HG02973 (cell line): ENCODE results near the gene DCTN3.

Experiments
- ATAC-seq: cut with Tn5 transposase; IDR thresholded peaks from one replicate; pipeline ENCODE4 v1.9.1; 2021; ENCODE audit warnings: moderate library complexity; ENCODE audit not compliant: unreplicated experiment

DCTN3 gene

GRCh38 chr9:34624475-34625185 lies 4.3 kb upstream of the DCTN3 start:
- no peak for ATAC-seq

- no peak for ATAC-seq
Observed at GRCh38 chr9:34623374-34624235, 3.3 kb upstream of the DCTN3 start.

- no peak for ATAC-seq
Observed at GRCh38 chr9:34615132-34615531, 5.2 kb downstream of the DCTN3 start.

- ATAC-seq: no peak
Observed at GRCh38 chr9:34612788-34613390, 7.4 kb downstream of the DCTN3 start.

GRCh38 chr9:34611811-34612787 lies 8.2 kb downstream of the DCTN3 start, which contains the start of gene RPP25L:
RPP25L (minus strand) TSS chr9:34612097; CDS start chr9:34611296, 801 bp downstream.
- ATAC-seq: peak; percentile 83

- no peak for ATAC-seq
Observed at GRCh38 chr9:34611251-34611810, 9.0 kb downstream of the DCTN3 start.

- no peak for ATAC-seq
Observed at GRCh38 chr9:34610434-34611206, 9.7 kb downstream of the DCTN3 start.

- no peak for ATAC-seq
Observed at GRCh38 chr9:34607331-34607730, 13.0 kb downstream of the DCTN3 start.

GRCh38 chr9:34606905-34607304 lies 13.4 kb downstream of the DCTN3 start:
- ATAC-seq: no peak

GRCh38 chr9:34606190-34606589 lies 14.1 kb downstream of the DCTN3 start:
- ATAC-seq: no peak

GRCh38 chr9:34603610-34604231 lies 16.6 kb downstream of the DCTN3 start:
- ATAC-seq: peak; percentile 56

GRCh38 chr9:34601937-34602573 lies 18.2 kb downstream of the DCTN3 start:
- no peak for ATAC-seq

GRCh38 chr9:34600908-34601307 lies 19.4 kb downstream of the DCTN3 start:
- ATAC-seq: no peak

- ATAC-seq: no peak
Observed at GRCh38 chr9:34599546-34599945, 20.7 kb downstream of the DCTN3 start.

GRCh38 chr9:34594177-34594576 lies 26.1 kb downstream of the DCTN3 start:
- ATAC-seq: no peak

GRCh38 chr9:34592895-34593601 lies 27.2 kb downstream of the DCTN3 start:
- no peak for ATAC-seq

- no peak for ATAC-seq
Observed at GRCh38 chr9:34591917-34592866, 28.1 kb downstream of the DCTN3 start.
